ENCODE measurements around the gene NAA35. TPM values are rescaled to one million over a fixed set of nuclear protein-coding genes. Genes with fewer than 3 reads are reported as not detected.

NAA35 gene
- total RNA-seq, 1 experiment from 2014 or later: 34.7 TPM

- Mint-ChIP-seq H3K36me3 (no peaks in the 10 kb centered on the region), H3K4me1 (no peaks in the 10 kb centered on the region), H3K27me3 (ENCODE audit: low read depth) (no peaks in the 10 kb centered on the region), H3K4me3 (no peak overlapping the region), H3K9me3 (no peaks in the 10 kb centered on the region), H3K27ac (no peak overlapping the region)
- CTCF ChIA-PET: interaction anchor here (0.7 to 1.8 kb wide), 10 partner anchors 10 to 1460 kb away, joined by 3 to 13 read pairs (median 5); no protein-coding TSS in a partner anchor
- no peak for DNase-seq (ENCODE audit: low spot score)
- POLR2A ChIA-PET: interaction anchor here (0.8 to 0.9 kb wide), 2 partner anchors 35 to 147 kb away, joined by 5 to 13 read pairs; no protein-coding TSS in a partner anchor
- TF ChIP-seq ATF1 (CRISPR knock-in tag; IDR thresholded peaks at IDR 0.05) (no peak), CBFB (CRISPR knock-in tag; IDR thresholded peaks at IDR 0.05; ENCODE audit: low read depth) (no peak), ZNF219 (CRISPR knock-in tag; IDR thresholded peaks at IDR 0.05; ENCODE audit: borderline replicate concordance) (no peak), FOXP1 (CRISPR knock-in tag; IDR thresholded peaks at IDR 0.05; ENCODE audit: borderline replicate concordance) (peak; percentile 52; the same call in 1 of the 2 replicates)
- ATAC-seq: no peak
These were observed 41.6 kb upstream of the NAA35 start for GRCh38 chr9:85899388-85899787.

GRCh38 chr9:85900504-85901201 is 40.3 kb upstream of the NAA35 start:
- DNase-seq (ENCODE audit: low spot score) (peak; percentile 75), ATAC-seq (peak; percentile 95)
- ChIA-PET POLR2A (interaction anchor here (0.6 kb wide), 1 partner anchor 30 kb away, joined by 5 read pairs; no protein-coding TSS in a partner anchor), CTCF (interaction anchor here (0.7 to 1.8 kb wide), 13 partner anchors 8 to 533 kb away, joined by 3 to 8 read pairs (median 3); no protein-coding TSS in a partner anchor)
- Mint-ChIP-seq H3K4me3 (no peak overlapping the region), H3K27ac (no peak overlapping the region), H3K9me3 (no peaks in the 10 kb centered on the region), H3K4me1 (no peaks in the 10 kb centered on the region), H3K36me3 (no peaks in the 10 kb centered on the region), H3K27me3 (ENCODE audit: low read depth) (no peaks in the 10 kb centered on the region)
- TF ChIP-seq ATF1 (CRISPR knock-in tag; IDR thresholded peaks at IDR 0.05): no peak
- no peak for TF ChIP-seq NR3C1 (CRISPR knock-in tag; conservative IDR thresholded peaks at IDR 0.05; ENCODE audit: low read depth)
- TF ChIP-seq CTCF (IDR thresholded peaks at IDR 0.05): peak; percentile 72
- no peak for TF ChIP-seq ZNF138 (CRISPR knock-in tag; conservative IDR thresholded peaks at IDR 0.05)
- no peak for TF ChIP-seq TP53 (CRISPR knock-in tag; IDR thresholded peaks at IDR 0.05)
- TF ChIP-seq JAZF1 (CRISPR knock-in tag; IDR thresholded peaks at IDR 0.05): no peak

- CTCF ChIA-PET: no interaction called here
- H3K27me3 Mint-ChIP-seq (ENCODE audit: low read depth): no peaks in the 10 kb centered on the region
- no peak overlapping the region for H3K27ac Mint-ChIP-seq
- ATAC-seq: no peak
- H3K4me1 Mint-ChIP-seq: no peaks in the 10 kb centered on the region
- DNase-seq (ENCODE audit: low spot score): no peak
- no peak overlapping the region for H3K4me3 Mint-ChIP-seq
- POLR2A ChIA-PET: no interaction called here
- no peaks in the 10 kb centered on the region for H3K9me3 Mint-ChIP-seq
- no peaks in the 10 kb centered on the region for H3K36me3 Mint-ChIP-seq
- TF ChIP-seq, protein P1, sequence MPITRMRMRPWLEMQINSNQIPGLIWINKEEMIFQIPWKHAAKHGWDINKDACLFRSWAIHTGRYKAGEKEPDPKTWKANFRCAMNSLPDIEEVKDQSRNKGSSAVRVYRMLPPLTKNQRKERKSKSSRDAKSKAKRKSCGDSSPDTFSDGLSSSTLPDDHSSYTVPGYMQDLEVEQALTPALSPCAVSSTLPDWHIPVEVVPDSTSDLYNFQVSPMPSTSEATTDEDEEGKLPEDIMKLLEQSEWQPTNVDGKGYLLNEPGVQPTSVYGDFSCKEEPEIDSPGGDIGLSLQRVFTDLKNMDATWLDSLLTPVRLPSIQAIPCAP (CRISPR knock-in tag; IDR thresholded peaks at IDR 0.05): no peak
- no peak for TF ChIP-seq E2F4 (CRISPR knock-in tag; IDR thresholded peaks at IDR 0.05; ENCODE audit: borderline replicate concordance, low read depth)
- TF ChIP-seq, protein P2, sequence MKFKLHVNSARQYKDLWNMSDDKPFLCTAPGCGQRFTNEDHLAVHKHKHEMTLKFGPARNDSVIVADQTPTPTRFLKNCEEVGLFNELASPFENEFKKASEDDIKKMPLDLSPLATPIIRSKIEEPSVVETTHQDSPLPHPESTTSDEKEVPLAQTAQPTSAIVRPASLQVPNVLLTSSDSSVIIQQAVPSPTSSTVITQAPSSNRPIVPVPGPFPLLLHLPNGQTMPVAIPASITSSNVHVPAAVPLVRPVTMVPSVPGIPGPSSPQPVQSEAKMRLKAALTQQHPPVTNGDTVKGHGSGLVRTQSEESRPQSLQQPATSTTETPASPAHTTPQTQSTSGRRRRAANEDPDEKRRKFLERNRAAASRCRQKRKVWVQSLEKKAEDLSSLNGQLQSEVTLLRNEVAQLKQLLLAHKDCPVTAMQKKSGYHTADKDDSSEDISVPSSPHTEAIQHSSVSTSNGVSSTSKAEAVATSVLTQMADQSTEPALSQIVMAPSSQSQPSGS (CRISPR knock-in tag; IDR thresholded peaks at IDR 0.05; ENCODE audit: borderline replicate concordance, low read depth): no peak
- TF ChIP-seq IRF2 (CRISPR knock-in tag; IDR thresholded peaks at IDR 0.05; ENCODE audit: borderline replicate concordance, low read depth): no peak
- no peak for TF ChIP-seq HMGA2 (CRISPR knock-in tag; IDR thresholded peaks at IDR 0.05)
- TF ChIP-seq ZNF671 (CRISPR knock-in tag; IDR thresholded peaks at IDR 0.05): no peak
- TF ChIP-seq CTCF (IDR thresholded peaks at IDR 0.05): no peak
- no peak for TF ChIP-seq ZBTB21 (CRISPR knock-in tag; IDR thresholded peaks at IDR 0.05; ENCODE audit: borderline replicate concordance)
- TF ChIP-seq ZSCAN18 (CRISPR knock-in tag; IDR thresholded peaks at IDR 0.05): no peak
- no peak for TF ChIP-seq RELA (CRISPR knock-in tag; IDR thresholded peaks at IDR 0.05; ENCODE audit: borderline replicate concordance)
- TF ChIP-seq TEAD1 (CRISPR knock-in tag; IDR thresholded peaks at IDR 0.05): no peak
- no peak for TF ChIP-seq ATF1 (CRISPR knock-in tag; IDR thresholded peaks at IDR 0.05)
- TF ChIP-seq E2F1 (CRISPR knock-in tag; IDR thresholded peaks at IDR 0.05): no peak
- no peak for TF ChIP-seq TCF7 (CRISPR knock-in tag; IDR thresholded peaks at IDR 0.05; ENCODE audit: low read depth)
These were observed 36.0 kb upstream of the NAA35 start for GRCh38 chr9:85904975-85905374.

Data from WTC11 (cell line).